HG03139 (cell line): ENCODE data around the gene SYNGR1.
"Not testable (repeated sequence)": the region's sequence is repeated elsewhere in the genome, so short reads cannot be mapped to it uniquely, and the experiment has no call there.

Experiments used
- ATAC-seq: cut with Tn5 transposase; IDR thresholded peaks from one replicate; pipeline ENCODE4 v1.9.1; 2021; ENCODE audit not compliant: unreplicated experiment

SYNGR1 gene

GRCh38 chr22:39350757-39351688 is 1.2 kb downstream of the SYNGR1 start:
- ATAC-seq, result no peak

DNA sequence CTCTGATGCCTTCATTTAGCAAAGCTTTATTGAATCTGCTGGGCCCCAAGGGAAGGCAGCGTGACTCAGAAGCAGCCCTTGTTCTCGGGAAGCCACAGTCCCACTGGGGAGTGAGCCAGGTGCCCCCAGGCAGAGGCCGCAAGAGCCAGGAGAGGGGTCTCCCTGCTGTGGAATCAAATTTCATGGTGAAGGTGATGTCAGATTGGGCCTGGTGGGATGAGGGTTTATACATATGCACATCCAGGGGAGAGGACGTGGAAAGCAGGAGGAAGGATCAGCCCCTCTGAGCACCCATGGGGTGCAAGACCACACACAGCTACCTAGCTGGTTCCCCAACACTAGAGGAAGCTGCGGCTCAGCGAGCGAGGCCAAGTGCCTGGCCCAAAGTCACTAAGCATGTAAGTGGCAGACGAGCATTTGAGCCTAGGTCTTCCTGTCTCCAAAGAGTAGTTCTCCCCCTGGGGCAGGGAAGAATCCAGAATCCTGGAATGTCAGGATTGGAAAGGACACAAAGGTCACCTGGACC is 2.0 kb downstream of the SYNGR1 start:
- no peak for ATAC-seq

DNA sequence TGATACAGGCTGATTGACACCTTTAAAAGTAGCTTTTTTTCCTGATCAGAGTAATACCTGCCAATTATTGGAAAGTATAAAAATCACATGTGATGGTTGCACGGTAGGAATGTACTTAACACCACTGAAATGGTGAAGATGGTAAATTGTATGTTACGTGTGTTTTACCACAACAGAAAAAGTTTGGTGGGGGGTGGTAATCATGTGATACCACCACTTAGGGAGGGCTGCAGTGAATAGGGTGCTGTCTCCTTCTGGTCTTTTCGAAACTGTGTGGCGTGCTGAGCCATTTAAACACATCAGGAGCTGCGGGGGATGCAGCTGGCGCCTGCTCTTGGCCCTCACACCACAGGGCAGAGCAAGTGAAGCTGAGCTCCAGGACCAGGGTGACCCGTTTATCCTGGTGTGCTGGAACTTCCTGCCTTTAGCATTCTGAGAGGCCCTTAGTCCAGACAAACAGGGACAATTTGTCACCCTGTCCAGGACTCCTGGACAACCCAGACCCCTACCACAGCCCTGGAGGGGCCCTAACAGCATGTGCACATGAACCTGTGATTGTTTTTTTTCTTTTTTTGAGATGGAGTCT is 2.6 kb downstream of the SYNGR1 start:
- ATAC-seq, result no peak

- no peak for ATAC-seq
These were observed 3.6 kb downstream of the SYNGR1 start for GRCh38 chr22:39353346-39353745.

DNA sequence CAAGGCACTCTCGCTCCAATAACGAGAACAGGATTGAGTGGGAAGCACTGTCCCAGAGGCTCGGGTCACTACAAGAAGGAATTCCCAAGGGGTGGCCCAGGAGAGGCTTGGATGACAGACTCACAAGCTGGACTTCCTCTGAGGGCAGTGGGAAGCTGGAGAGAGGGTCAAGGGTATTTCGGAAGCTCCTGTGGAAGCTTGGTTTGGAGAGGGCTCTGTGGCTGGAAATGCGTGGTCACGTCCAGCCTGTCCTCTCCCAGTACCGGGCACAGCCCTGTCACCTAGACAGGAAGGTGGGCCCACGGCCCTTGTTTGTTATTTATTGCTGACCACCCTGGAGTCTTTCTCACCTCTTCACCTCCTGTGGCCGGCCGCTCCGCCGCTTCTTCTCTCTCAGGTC is 5.3 kb downstream of the SYNGR1 start:
- ATAC-seq, result no peak

GRCh38 chr22:39355805-39356204 is 6.0 kb downstream of the SYNGR1 start:
- ATAC-seq, result not testable (repeated sequence)

GRCh38 chr22:39356464-39356863 is 6.7 kb downstream of the SYNGR1 start:
- no peak for ATAC-seq

DNA sequence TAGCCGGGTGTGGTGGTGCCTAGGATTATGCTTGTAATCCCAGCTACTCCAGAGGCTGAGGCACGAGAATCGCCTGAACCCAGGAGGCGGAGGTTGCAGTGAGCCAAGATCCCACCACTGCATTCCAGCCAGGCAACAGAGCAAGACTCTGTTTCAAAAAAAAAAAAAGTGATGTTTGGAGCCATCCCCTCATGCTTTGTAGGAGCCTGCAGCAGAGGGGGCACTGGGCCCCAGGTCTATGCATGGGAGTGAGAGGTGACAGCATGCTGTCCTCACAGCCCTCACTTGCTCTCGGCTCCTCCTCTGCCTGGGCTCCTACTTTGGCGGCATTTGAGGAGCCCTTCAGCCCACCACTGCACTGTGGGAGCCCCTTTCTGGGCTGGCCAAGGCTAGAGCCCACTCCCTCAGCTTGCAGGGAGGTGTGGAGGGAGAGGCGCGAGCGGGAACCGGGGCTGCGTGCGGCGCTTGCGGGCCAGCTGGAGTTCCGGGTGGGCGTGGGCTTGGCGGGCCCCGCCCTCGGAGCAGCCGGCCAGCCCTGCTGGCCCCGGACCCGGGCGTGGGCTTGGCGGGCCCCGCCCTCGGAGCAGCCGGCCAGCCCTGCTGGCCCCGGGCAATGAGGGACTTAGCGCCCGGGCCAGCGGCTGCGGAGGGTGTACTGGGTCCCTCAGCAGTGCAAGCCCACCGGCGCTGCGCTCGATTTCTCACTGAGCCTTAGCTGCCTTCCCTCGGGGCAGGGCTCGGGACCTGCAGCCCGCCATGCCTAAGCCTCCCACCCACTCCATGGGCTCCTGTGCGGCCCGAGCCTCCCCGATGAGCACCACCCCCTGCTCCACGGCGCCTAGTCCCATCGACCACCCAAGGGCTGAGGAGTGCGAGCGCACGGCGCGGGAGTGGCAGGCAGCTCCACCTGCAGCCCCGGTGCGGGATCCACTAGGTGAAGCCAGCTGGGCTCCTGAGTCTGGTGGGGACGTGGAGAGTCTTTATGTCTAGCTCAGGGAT is 7.6 kb downstream of the SYNGR1 start:
- ATAC-seq, result not testable (repeated sequence)

DNA sequence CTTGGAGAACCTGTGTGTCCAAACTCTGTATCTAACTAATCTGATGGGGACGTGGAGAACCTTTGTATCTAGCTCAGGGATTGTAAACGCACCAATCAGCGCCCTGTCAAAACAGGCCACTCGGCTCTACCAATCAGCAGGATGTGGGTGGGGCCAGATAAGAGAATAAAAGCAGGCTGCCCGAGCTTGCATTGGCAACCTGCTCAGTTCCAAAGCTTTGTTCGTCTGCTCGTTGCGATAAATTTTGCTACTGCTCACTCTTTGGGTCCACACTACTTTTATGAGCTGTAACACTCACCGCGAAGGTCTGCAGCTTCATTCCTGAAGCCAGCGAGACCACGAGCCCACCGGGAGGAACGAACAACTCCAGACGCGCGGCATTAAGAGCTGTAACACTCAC is 8.4 kb downstream of the SYNGR1 start:
- not testable (repeated sequence) for ATAC-seq

- ATAC-seq, result no peak
These were observed 9.9 kb downstream of the SYNGR1 start for GRCh38 chr22:39359659-39360195.

GRCh38 chr22:39360242-39360641 is 10.5 kb downstream of the SYNGR1 start:
- ATAC-seq, result no peak

DNA sequence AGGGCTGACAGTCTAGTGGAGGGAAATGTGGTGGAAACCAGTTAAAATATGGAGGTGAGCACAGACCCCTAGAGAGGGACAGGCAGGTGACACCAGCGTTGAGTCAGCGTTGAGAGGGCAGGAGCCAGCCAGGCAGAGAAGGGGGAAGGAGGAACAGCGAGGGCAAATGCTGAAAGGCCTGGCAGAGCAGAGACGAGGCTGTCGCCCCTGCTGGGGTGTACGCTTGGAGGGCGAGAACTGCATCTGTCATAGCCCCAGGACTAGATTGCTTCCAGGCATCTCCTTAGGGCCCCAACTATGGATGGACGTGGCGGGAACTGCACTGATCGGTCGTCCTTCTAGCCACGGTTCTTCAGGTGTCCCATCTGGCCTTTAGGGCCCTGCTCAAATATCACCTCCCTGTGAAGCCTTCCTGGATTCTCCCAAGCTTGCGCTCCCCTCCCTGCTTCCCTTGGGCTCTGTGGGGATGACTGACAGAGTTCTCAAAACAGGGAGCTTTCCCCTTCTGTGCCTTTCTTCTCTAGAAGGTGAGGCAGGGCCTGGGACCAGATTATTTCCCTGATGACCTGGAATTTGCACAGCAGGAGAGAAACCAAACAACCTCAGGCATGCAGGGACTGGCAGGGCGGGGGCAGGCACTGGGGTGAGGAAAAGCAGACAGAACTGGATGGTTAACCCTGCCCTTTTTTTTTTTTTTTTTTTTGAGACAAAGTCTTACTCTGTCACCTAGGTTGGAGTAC is 11.1 kb downstream of the SYNGR1 start:
- ATAC-seq, result no peak

DNA sequence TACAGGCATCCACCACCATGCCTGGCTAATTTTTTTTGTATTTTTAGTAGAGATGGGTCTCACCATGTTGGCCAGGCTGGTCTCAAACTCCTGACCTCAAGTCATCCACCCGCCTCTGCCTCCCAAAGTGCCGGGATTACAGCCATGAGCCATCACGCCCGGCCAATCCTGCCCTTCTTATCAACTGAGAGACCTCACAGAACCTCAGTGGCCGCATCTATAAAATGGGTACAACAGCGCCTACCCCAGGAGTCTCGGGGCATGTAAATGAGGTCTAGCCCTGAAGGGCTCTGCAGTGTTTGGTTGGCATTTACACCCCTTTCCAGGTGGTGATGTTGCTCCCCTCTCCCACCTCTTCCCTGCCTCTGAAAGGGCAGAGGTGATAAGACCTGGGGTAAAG is 11.7 kb downstream of the SYNGR1 start:
- no peak for ATAC-seq

GRCh38 chr22:39362271-39362670 is 12.5 kb downstream of the SYNGR1 start:
- no peak for ATAC-seq

DNA sequence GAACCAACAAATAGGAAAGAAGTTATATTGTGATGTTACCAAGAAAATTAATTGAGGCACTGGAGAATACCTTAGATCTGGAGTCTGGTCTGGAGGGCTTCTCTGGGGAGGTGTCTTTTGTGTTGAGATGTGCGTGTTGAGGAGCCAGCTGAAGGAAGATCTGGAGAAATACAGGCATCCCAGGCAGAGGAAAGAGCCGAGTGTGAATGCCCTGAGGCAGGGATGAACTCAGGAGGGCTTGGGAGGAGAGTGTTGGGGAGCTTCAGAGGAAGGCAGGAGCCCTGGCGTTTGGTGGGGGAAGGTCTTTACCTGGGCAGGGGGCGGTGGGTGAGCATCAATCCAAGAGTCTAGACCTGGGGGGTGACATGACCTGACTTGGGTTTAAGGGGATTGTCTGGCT is 13.1 kb downstream of the SYNGR1 start:
- ATAC-seq, result no peak

DNA sequence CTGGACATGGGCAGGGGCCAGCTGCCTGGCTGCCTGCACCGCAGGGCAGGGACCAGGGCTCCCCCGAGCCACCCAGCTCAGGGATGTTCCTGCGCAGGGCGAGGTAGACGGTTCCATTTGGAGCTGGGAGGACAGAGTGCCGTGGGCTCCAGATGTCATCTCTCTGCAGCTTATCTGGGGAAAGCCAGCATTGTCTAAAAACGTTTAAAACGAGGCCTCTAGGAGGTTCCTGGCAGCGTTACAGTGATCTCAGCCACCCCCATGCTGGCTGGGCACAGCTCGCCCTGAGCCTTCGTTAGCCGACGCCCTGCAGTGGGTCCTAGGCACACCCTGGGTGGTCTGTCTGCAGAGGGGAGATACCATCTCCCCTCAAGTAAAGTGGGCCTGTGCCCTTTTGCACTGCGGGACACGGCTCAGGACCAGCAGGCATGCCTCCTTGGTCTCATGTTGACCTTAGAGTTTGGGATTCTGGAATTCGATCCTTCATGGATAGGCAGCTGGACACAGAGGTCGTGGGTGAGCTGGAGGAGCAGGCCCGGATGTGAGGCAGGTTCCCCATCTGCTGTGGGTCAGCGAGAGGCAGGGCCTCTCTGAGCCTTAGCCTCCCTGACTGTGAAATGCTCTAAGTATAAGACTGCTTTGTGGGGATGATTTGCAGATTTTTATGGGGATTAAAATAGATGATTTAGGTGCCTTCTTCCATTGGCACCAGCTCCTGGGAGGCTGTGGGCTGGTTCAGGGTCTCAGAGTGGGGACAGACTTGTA is 14.1 kb downstream of the SYNGR1 start:
- no peak for ATAC-seq

DNA sequence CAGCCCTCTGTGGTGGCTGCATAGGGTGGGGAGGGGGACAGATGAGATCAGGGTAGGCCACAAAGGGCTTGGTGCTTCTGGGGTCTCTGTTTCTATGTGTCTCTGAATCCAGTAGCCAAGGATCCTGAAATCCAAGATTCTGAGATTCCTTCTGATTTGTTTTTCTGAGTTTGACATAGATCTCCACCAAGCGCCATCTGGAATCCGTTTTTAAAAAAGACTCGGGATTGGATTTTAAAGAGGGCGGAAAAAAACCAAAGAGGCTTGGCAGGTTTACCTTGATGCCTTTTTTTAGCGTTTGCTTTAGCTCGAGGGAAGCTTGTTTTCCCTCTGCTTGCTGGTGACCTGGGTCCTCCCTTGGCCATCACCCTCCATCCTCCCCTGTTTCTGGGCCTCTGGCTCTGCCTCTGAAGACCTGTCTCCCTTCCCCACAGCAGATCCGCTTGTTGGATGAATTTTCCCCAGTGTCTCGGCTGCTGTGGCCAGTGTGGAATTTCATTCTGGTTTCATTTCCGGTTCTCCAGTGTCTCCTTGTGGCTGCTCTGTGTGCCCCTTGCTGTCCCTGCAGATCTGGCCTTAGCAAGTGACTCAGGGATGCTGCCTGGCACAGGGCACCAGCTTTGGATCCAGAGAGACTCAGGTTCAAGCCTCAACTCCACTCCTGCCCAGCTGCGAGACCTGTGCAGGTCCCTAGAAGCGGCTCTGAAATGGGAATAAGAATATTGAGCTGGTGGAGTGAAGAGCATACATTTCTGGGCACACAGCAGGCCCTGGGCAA is 15.1 kb downstream of the SYNGR1 start:
- no peak for ATAC-seq

GRCh38 chr22:39365492-39365780 is 15.6 kb downstream of the SYNGR1 start:
- ATAC-seq, result no peak

DNA sequence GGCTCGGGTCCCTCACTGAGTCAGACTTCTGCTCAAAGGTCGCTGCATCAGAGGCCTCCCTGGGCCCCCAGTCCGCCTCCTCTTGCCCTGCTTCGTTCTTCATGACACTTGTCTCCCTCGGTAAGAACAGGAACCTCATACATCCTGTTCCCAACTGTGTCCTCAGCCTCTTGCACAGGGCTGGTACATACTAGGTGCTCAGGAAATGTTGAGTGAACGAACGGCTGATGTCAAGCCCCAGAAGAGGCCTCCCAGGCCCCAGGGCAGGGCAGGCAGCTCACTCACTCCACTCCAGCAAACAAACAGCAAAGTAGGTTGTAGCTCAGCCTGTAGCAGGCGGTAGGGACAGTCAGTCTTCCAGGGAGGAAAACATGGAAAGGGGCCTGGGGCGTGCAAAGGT is 17.2 kb downstream of the SYNGR1 start:
- no peak for ATAC-seq
